HepG2 (cell line): ENCODE results near the gene EMILIN1. TPM values are rescaled to one million over a fixed set of nuclear protein-coding genes. Genes with fewer than 3 reads are reported as not detected.
A peak's percentile ranks its signal among the peaks of the same experiment; 100 is the strongest.

Experiments
- IRX3 ChIP-seq: sonication (generic); formaldehyde crosslinking; IDR thresholded peaks from 2 replicates; pipeline ENCODE4 v1.8.1; 2023; ENCODE audit warnings: mild to moderate bottlenecking, low read depth, missing genetic modification reagents, borderline replicate concordance
- KAT8 ChIP-seq: IDR thresholded peaks from 2 replicates; pipeline ENCODE4 v1.6.1; 2016; ENCODE audit warnings: missing genetic modification reagents, missing compliant biosample characterization
- NCOA5 ChIP-seq: sonication (generic); formaldehyde crosslinking; IDR thresholded peaks from 2 replicates; pipeline ENCODE4 v1.4.0; 2020; ENCODE audit warnings: missing genetic modification reagents
- PBX2 ChIP-seq: IDR thresholded peaks from 2 replicates; pipeline ENCODE4 v1.6.1; 2016; ENCODE audit warnings: control low read depth
- PRDM4 ChIP-seq: sonication (generic); formaldehyde crosslinking; IDR thresholded peaks from 2 replicates; pipeline ENCODE4 v1.9.0; 2021; ENCODE audit warnings: missing genetic modification reagents, borderline replicate concordance
- RBM39 ChIP-seq: fragments of 200-400 bp; formaldehyde crosslinking; IDR thresholded peaks from one replicate; pipeline ENCODE4 v1.6.1; 2018; ENCODE audit warnings: antibody characterized with exemption, mild to moderate bottlenecking, low read depth, low read length; ENCODE audit not compliant: poor library complexity, severe bottlenecking
- SOX6 ChIP-seq, 2 experiments: fragments of 450-650 bp in 1 of 2; sonication (generic) in 1 of 2; formaldehyde crosslinking in 1 of 2; IDR thresholded peaks; 2 replicates each; pipeline versions ENCODE4 v1.4.0 to v1.6.1; 2017 to 2020; ENCODE audit warnings: antibody characterized with exemption in 1 of 2, mild to moderate bottlenecking in 1 of 2, missing genetic modification reagents in 1 of 2
- SP140L ChIP-seq: sonication (generic); formaldehyde crosslinking; IDR thresholded peaks from 2 replicates; pipeline ENCODE4 v1.4.0; 2020; ENCODE audit warnings: missing genetic modification reagents, borderline replicate concordance
- SRSF4 ChIP-seq: fragments of 200-400 bp; formaldehyde crosslinking; IDR thresholded peaks from one replicate; pipeline ENCODE4 v1.6.1; 2018; ENCODE audit warnings: mild to moderate bottlenecking, low read depth, low read length, moderate library complexity; ENCODE audit not compliant: poor library complexity, severe bottlenecking
- SUZ12 ChIP-seq: fragments of 150-350 bp; IDR thresholded peaks from 2 replicates; pipeline ENCODE4 v1.6.1; 2014; ENCODE audit warnings: low read depth, low read length
- ZBTB14 ChIP-seq: sonication (generic); formaldehyde crosslinking; IDR thresholded peaks from 2 replicates; pipeline ENCODE4 v1.4.0; 2020; ENCODE audit warnings: missing genetic modification reagents
- ZBTB37 ChIP-seq: sonication (generic); formaldehyde crosslinking; IDR thresholded peaks from 2 replicates; pipeline ENCODE4 v1.4.0; 2020; ENCODE audit warnings: mild to moderate bottlenecking, missing genetic modification reagents
- ZNF17 ChIP-seq: sonication (generic); formaldehyde crosslinking; IDR thresholded peaks from 2 replicates; pipeline ENCODE4 v1.5.0; 2020; ENCODE audit warnings: mild to moderate bottlenecking, missing genetic modification reagents
- ZNF251 ChIP-seq: sonication (generic); formaldehyde crosslinking; IDR thresholded peaks from 2 replicates; pipeline ENCODE4 v1.9.0; 2021; ENCODE audit warnings: mild to moderate bottlenecking, missing genetic modification reagents
- ZNF512B ChIP-seq: sonication (generic); formaldehyde crosslinking; IDR thresholded peaks from 2 replicates; pipeline ENCODE4 v1.5.1; 2020; ENCODE audit warnings: missing genetic modification reagents, mild to moderate bottlenecking, borderline replicate concordance
- ZNF660 ChIP-seq: sonication (generic); formaldehyde crosslinking; IDR thresholded peaks from 2 replicates; pipeline ENCODE4 v1.5.1; 2020; ENCODE audit warnings: mild to moderate bottlenecking, low read depth, missing genetic modification reagents, borderline replicate concordance
- ZNF878 ChIP-seq: sonication (generic); formaldehyde crosslinking; IDR thresholded peaks from 2 replicates; pipeline ENCODE4 v1.8.1; 2023; ENCODE audit warnings: mild to moderate bottlenecking, missing genetic modification reagents, moderate library complexity
- ZSCAN30 ChIP-seq: sonication (generic); formaldehyde crosslinking; IDR thresholded peaks from 2 replicates; pipeline ENCODE4 v1.5.0; 2020; ENCODE audit warnings: mild to moderate bottlenecking, missing genetic modification reagents
- polyA plus RNA-seq, 8 experiments: library from polyadenylated mRNA; depleted of rRNA in 3 of 8; stranded (reverse) in 7 of 8; unstranded in 1 of 8; fragments of >200 nt; fragmentation: Illumina TruSeq in 4 of 8; extraction: Trizol in 4 of 8; gene quantifications; 2 replicates each; pipeline versions ENCODE4 v1.2.1 to v1.2.3, GENCODE V29; 2011 to 2016; ENCODE audit warnings: low read depth in 4 of 8, missing spikeins in 1 of 8, mixed read lengths in 1 of 8; ENCODE audit not compliant: insufficient read depth in 1 of 8
- total RNA-seq, 5 experiments: library from RNA; depleted of rRNA; stranded (reverse); fragments of >200 nt; fragmentation: Illumina TruSeq; extraction: Trizol; gene quantifications; 2 replicates each; pipeline ENCODE4 v1.2.3, GENCODE V29; 2016; ENCODE audit warnings: low read depth in 1 of 5

The EMILIN1 gene
- total and polyA plus RNA-seq, 2 of the 13 experiments (the other 11 are each of a cell fraction or from before 2014, with no cell fraction given), result 8.1 to 9.7 TPM

DNA sequence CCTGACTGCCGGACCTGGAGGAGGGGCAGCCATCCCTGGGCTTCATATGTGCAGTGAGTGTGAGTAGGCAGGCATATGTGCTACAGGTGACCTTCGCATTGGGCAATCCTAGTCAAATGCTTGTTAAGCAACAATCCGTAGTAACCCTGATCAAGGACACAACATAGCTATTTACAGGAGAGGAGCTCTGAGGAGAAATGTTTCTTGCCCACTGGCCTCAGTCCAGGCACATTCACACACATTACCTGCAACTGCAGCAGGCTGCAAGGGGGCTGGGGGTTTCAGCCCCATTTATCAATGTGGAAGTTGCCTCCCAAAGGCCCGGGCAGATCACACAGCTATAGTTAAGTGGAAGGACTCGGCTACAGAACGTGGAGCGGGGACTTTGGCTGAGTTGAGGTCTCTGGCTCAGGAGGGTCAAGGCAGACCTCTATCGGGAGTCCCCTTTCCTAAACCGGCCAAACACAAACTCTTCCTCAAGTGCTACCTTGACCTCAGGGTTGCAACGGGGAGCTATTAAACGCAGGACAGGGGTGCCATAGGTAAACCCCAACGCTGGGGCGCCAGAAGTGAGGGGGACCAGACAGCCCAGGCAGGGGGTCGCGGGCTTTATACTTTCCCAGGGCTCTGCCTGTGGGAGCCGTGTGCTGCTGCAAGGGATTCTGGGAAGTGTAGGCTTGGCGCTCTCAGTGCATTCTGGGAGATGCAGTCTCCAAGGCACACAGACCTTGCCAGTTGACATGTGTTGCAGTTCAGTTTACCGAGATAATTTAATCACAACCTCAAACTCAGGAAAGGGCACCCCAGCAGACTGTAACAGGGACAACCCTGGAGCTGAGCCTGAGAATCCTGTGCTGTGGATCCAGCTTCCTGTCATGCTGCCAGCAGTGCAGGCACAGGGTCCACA is 17.6 kb downstream of the EMILIN1 start (continued):
- TF ChIP-seq ZNF512B (peak; percentile 27; the same call in 1 of the 2 replicates), SUZ12 (peak; percentile 72), ZNF17 (CRISPR knock-in tag) (no peak), IRX3 (CRISPR knock-in tag) (peak; percentile 59), ZBTB14 (CRISPR knock-in tag) (peak; percentile 42; the same call in 1 of the 2 replicates), ZNF660 (CRISPR knock-in tag) (no peak), SOX6 (IDR thresholded peaks at IDR 0.05) (no peak), SOX6 (CRISPR knock-in tag; IDR thresholded peaks at IDR 0.05) (peak; percentile 94), ZSCAN30 (CRISPR knock-in tag) (0 out of 2 replicates have a peak, but pooled peaks have one; percentile 21), PBX2 (CRISPR knock-in tag) (no peak), ZBTB37 (no peak), NCOA5 (CRISPR knock-in tag) (no peak; the same call in 1 of the 2 replicates), RBM39 (no peak), ZNF251 (CRISPR knock-in tag) (no peak), SRSF4 (no peak), KAT8 (peak; percentile 78), SP140L (peak; percentile 10; the same call in 1 of the 2 replicates), PRDM4 (CRISPR knock-in tag) (0 out of 2 replicates have a peak, but pooled peaks have one; percentile 30), ZNF878 (CRISPR knock-in tag) (peak; percentile 97)
